NCI-H1105 (cell line): Measurements from ENCODE around the gene SGMS1.
"Not testable (repeated sequence)": the region's sequence is repeated elsewhere in the genome, so short reads cannot be mapped to it uniquely, and the experiment has no call there.

Source experiments
- DNase-seq: peaks from one replicate; lab custom pipeline; 2025; lab: John Stamatoyannopoulos, UW

Gene SGMS1

GRCh38 chr10:50582766-50583762 is 40.7 kb downstream of the SGMS1 start:
- DNase-seq: no peak

- no peak for DNase-seq
Measured at GRCh38 chr10:50582046-50582445, 41.7 kb downstream of the SGMS1 start.

GRCh38 chr10:50580262-50580891 is 43.4 kb downstream of the SGMS1 start:
- no peak for DNase-seq

GRCh38 chr10:50579491-50580261 is 44.1 kb downstream of the SGMS1 start:
- no peak for DNase-seq

GRCh38 chr10:50578949-50579348 is 44.8 kb downstream of the SGMS1 start:
- no peak for DNase-seq

- DNase-seq: no peak
Measured at GRCh38 chr10:50577681-50578350, 45.9 kb downstream of the SGMS1 start.

GRCh38 chr10:50577010-50577409 is 46.7 kb downstream of the SGMS1 start:
- no peak for DNase-seq

- no peak for DNase-seq
Measured at GRCh38 chr10:50576245-50576815, 47.4 kb downstream of the SGMS1 start.

- DNase-seq: no peak
Measured at GRCh38 chr10:50575477-50576244, 48.1 kb downstream of the SGMS1 start.

GRCh38 chr10:50574931-50575330 is 48.8 kb downstream of the SGMS1 start:
- DNase-seq: no peak

GRCh38 chr10:50574305-50574704 is 49.5 kb downstream of the SGMS1 start:
- DNase-seq: no peak

- no peak for DNase-seq
Measured at GRCh38 chr10:50572017-50572491, 51.7 kb downstream of the SGMS1 start.

- DNase-seq: not testable (repeated sequence)
Measured at GRCh38 chr10:50568750-50569149, 55.0 kb downstream of the SGMS1 start.

- peak; percentile 53 for DNase-seq
Measured at GRCh38 chr10:50567384-50567783, 56.4 kb downstream of the SGMS1 start.

GRCh38 chr10:50566150-50566549 is 57.6 kb downstream of the SGMS1 start:
- DNase-seq: no peak

GRCh38 chr10:50565301-50566083 is 58.3 kb downstream of the SGMS1 start:
- no peak for DNase-seq

GRCh38 chr10:50563906-50564305 is 59.9 kb downstream of the SGMS1 start:
- no peak for DNase-seq

GRCh38 chr10:50561816-50562215 is 61.9 kb downstream of the SGMS1 start:
- no peak for DNase-seq

- DNase-seq: no peak
Measured at GRCh38 chr10:50561266-50561665, 62.5 kb downstream of the SGMS1 start.

- no peak for DNase-seq
Measured at GRCh38 chr10:50560370-50560769, 63.4 kb downstream of the SGMS1 start.
